Uterus (tissue), 2 donors: ENCODE results near the gene SPIRE2.

Source experiments
- POLR2A ChIP-seq, 2 donors: fragments of 450-650 bp; IDR thresholded peaks; one replicate each; pipeline ENCODE4 v1.6.1; 2016; ENCODE audit warnings: antibody characterized with exemption in 2 of 2, mild to moderate bottlenecking in 1 of 2, moderate library complexity in 1 of 2
- TF ChIP-seq, protein P1 (sequence below), 4 experiments: fragments of 200-600 bp in 2 of 4; fragments of 450-650 bp in 2 of 4; sonication (generic) in 2 of 4; IDR thresholded peaks; one replicate each; pipeline ENCODE4 v1.5.1; 2016 to 2019; ENCODE audit warnings: antibody characterized with exemption in 4 of 4, mild to moderate bottlenecking in 2 of 4, moderate library complexity in 1 of 4

DNA sequence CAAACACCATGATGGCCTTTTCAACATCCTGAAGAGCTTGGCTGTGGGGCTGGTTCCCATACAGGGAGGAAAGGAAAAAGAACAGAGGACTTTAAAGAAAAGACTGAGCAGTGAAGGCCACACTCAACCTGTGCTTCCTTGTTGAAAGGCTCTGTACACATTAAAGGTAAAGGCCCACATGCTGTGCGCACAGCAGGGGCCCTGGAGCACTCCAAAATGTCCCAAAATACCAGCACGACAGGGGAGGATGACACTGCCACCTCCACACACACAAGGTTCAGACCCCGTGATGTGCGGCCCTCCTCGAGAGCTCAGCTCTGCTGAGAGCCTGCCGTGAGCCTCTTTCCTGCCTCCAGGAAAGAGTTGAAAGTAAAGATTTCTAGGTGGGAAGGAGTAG is 48.4 kb upstream of the SPIRE2 start:
- TF ChIP-seq, protein P1, sequence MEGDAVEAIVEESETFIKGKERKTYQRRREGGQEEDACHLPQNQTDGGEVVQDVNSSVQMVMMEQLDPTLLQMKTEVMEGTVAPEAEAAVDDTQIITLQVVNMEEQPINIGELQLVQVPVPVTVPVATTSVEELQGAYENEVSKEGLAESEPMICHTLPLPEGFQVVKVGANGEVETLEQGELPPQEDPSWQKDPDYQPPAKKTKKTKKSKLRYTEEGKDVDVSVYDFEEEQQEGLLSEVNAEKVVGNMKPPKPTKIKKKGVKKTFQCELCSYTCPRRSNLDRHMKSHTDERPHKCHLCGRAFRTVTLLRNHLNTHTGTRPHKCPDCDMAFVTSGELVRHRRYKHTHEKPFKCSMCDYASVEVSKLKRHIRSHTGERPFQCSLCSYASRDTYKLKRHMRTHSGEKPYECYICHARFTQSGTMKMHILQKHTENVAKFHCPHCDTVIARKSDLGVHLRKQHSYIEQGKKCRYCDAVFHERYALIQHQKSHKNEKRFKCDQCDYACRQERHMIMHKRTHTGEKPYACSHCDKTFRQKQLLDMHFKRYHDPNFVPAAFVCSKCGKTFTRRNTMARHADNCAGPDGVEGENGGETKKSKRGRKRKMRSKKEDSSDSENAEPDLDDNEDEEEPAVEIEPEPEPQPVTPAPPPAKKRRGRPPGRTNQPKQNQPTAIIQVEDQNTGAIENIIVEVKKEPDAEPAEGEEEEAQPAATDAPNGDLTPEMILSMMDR (IDR thresholded peaks at IDR 0.05), result no peak
- no peak for TF ChIP-seq POLR2A (IDR thresholded peaks at IDR 0.05)
